Gastroesophageal sphincter (tissue), 3 donors: ENCODE results near the gene DBP.

Experiments
- CTCF ChIP-seq, 4 experiments: fragments of 200-600 bp in 2 of 4; fragments of 450-650 bp in 2 of 4; sonication (generic) in 1 of 4; IDR thresholded peaks; one replicate each; pipeline ENCODE4 v1.5.1; 2017 to 2019; ENCODE audit warnings: antibody characterized with exemption in 4 of 4, mild to moderate bottlenecking in 2 of 4, moderate library complexity in 2 of 4
- EP300 ChIP-seq: sonication (generic); formaldehyde crosslinking; IDR thresholded peaks from one replicate; pipeline ENCODE4 v1.6.1; 2017; ENCODE audit warnings: antibody characterized with exemption, mild to moderate bottlenecking
- POLR2A ChIP-seq, 2 donors: fragments of 450-650 bp; IDR thresholded peaks; one replicate each; pipeline ENCODE4 v1.6.1; 2017; ENCODE audit warnings: antibody characterized with exemption in 2 of 2, mild to moderate bottlenecking in 2 of 2, moderate library complexity in 1 of 2

- TF ChIP-seq POLR2A (IDR thresholded peaks at IDR 0.05) (no peak), CTCF (IDR thresholded peaks at IDR 0.05) (no peak), EP300 (no peak)
These were observed 30.5 kb downstream of the DBP start, which contains the start of gene SPACA4 for GRCh38 chr19:48606463-48607358.
